SU-DHL-6 (cell line): ENCODE data around the gene ZSWIM3.

ENCODE experiments used
- H2AFZ ChIP-seq: fragments of 200-600 bp; sonication (generic); 2 replicates; pipeline ENCODE4 v1.6.1; 2014; ENCODE audit warnings: low read depth, mild to moderate bottlenecking, moderate library complexity, mixed read lengths, antibody characterized with exemption, low read length; ENCODE audit not compliant: severe bottlenecking
- H3F3A ChIP-seq: fragments of 200-600 bp; shearing (Covaris generic); 2 replicates; pipeline ENCODE4 v1.6.0; 2016; ENCODE audit warnings: antibody characterized with exemption, mild to moderate bottlenecking; ENCODE audit not compliant: insufficient read depth
- H3K27ac ChIP-seq: fragments of 200-600 bp; sonication (generic); 2 replicates; pipeline ENCODE4 v1.5.1; 2016; ENCODE audit warnings: low read depth, mild to moderate bottlenecking, low read length, moderate library complexity, mixed read lengths
- H3K27me3 ChIP-seq: fragments of 200-600 bp; sonication (generic), shearing (Covaris generic); 2 replicates; pipeline ENCODE4 v1.6.0; 2014; ENCODE audit warnings: mild to moderate bottlenecking, low read length
- H3K36me3 ChIP-seq: fragments of 200-600 bp; sonication (generic); 2 replicates; pipeline ENCODE4 v1.6.1; 2014; ENCODE audit warnings: mild to moderate bottlenecking, low read length, mixed read lengths
- H3K4me2 ChIP-seq: fragments of 300-600, 200-600 bp; shearing (Covaris generic), sonication (generic); 2 replicates; pipeline ENCODE4 v1.6.0; 2014; ENCODE audit warnings: low read length, low read depth, mild to moderate bottlenecking; ENCODE audit not compliant: poor library complexity, severe bottlenecking
- H3K4me3 ChIP-seq: fragments of 200-600 bp; sonication (generic); 2 replicates; pipeline ENCODE4 v1.5.1; 2014; ENCODE audit warnings: antibody characterized with exemption, low read length, mild to moderate bottlenecking, mixed read lengths; ENCODE audit not compliant: insufficient read depth, poor library complexity, severe bottlenecking
- H3K79me2 ChIP-seq: fragments of 200-600 bp; sonication (generic); 2 replicates; pipeline ENCODE4 v1.6.1; 2014; ENCODE audit warnings: mild to moderate bottlenecking, low read length, moderate library complexity; ENCODE audit not compliant: insufficient read depth
- H3K9ac ChIP-seq: fragments of 200-600 bp; sonication (generic); 2 replicates; pipeline ENCODE4 v1.7.0; 2014; ENCODE audit warnings: mild to moderate bottlenecking, low read length
- H3K9me2 ChIP-seq: fragments of 200-600 bp; sonication (generic); replicated peaks from 2 replicates; pipeline ENCODE4 v1.6.1; 2014; ENCODE audit warnings: low read length; ENCODE audit not compliant: insufficient read depth
- H3K9me3 ChIP-seq: fragments of 200-600 bp; sonication (generic); 2 replicates; pipeline ENCODE4 v1.6.1; 2014; ENCODE audit warnings: low read length, mixed read lengths; ENCODE audit not compliant: insufficient read depth
- H4K20me1 ChIP-seq: fragments of 200-600 bp; sonication (generic); 2 replicates; pipeline ENCODE4 v1.6.1; 2014; ENCODE audit warnings: low read depth, mild to moderate bottlenecking, antibody characterized with exemption, low read length, moderate library complexity, mixed read lengths
- CTCF ChIP-seq: fragments of 200-600 bp; sonication (generic); IDR thresholded peaks from one replicate; pipeline ENCODE4 v1.5.1; 2017; ENCODE audit warnings: antibody characterized with exemption, mild to moderate bottlenecking, low read length, moderate library complexity; ENCODE audit not compliant: insufficient read depth, poor library complexity, severe bottlenecking
- EZH2phosphoT487 ChIP-seq: fragments of 200-600 bp; sonication (generic), shearing (Covaris generic); conservative IDR thresholded peaks from 2 replicates; pipeline ENCODE4 v1.6.1; 2018; ENCODE audit warnings: mild to moderate bottlenecking, antibody characterized with exemption, low read length, moderate library complexity, mixed read lengths

Gene ZSWIM3

GRCh38 chr20:45860560-45861220 is 3.3 kb downstream of the ZSWIM3 start:
- Histone ChIP-seq H2AFZ (no peak overlapping the region), H3K9ac (no peak overlapping the region), H3K4me2 (no peak overlapping the region), H3F3A (no peaks in the 10 kb centered on the region), H3K4me3 (no peak overlapping the region), H3K27ac (no peak overlapping the region), H4K20me1 (no peaks in the 10 kb centered on the region), H3K9me3 (no peaks in the 10 kb centered on the region), H3K9me2 (no peaks in the 10 kb centered on the region), H3K79me2 (peaks cover 14% of the 10 kb centered on the region), H3K27me3 (no peaks in the 10 kb centered on the region), H3K36me3 (no peaks in the 10 kb centered on the region)
- TF ChIP-seq EZH2phosphoT487 (no peak), CTCF (no peak)

- Histone ChIP-seq H3K27me3 (no peaks in the 10 kb centered on the region), H3K9me3 (no peaks in the 10 kb centered on the region), H3K9ac (no peak overlapping the region), H4K20me1 (no peaks in the 10 kb centered on the region), H3K79me2 (peaks cover 6% of the 10 kb centered on the region), H3F3A (no peaks in the 10 kb centered on the region), H3K36me3 (no peaks in the 10 kb centered on the region), H3K4me3 (no peak overlapping the region), H3K4me2 (no peak overlapping the region), H2AFZ (no peak overlapping the region), H3K27ac (no peak overlapping the region), H3K9me2 (no peaks in the 10 kb centered on the region)
- TF ChIP-seq EZH2phosphoT487 (no peak), CTCF (no peak)
Observed at GRCh38 chr20:45861221-45862075, 4.0 kb downstream of the ZSWIM3 start.

GRCh38 chr20:45863543-45864470 is 6.4 kb downstream of the ZSWIM3 start:
- no peaks in the 10 kb centered on the region for H3K9me3 ChIP-seq
- no peaks in the 10 kb centered on the region for H3K9me2 ChIP-seq
- H3K79me2 ChIP-seq: no peaks in the 10 kb centered on the region
- H3K9ac ChIP-seq: no peak overlapping the region
- H3K36me3 ChIP-seq: no peaks in the 10 kb centered on the region
- H3K4me2 ChIP-seq: no peak overlapping the region
- no peaks in the 10 kb centered on the region for H4K20me1 ChIP-seq
- H3K27ac ChIP-seq: no peak overlapping the region
- no peaks in the 10 kb centered on the region for H3F3A ChIP-seq
- H2AFZ ChIP-seq: no peak overlapping the region
- TF ChIP-seq EZH2phosphoT487 (no peak), CTCF (no peak)
- no peak overlapping the region for H3K4me3 ChIP-seq
- no peaks in the 10 kb centered on the region for H3K27me3 ChIP-seq
